DND-41 (cell line): Measurements from ENCODE around the gene RPL36AL.

Source experiments
- EZH2 ChIP-seq: IDR thresholded peaks from 3 replicates; pipeline ENCODE4 v1.6.1; 2012; ENCODE audit warnings: borderline replicate concordance, low read depth, mild to moderate bottlenecking, moderate library complexity, low read length, inconsistent platforms; ENCODE audit not compliant: severe bottlenecking
- TF ChIP-seq, protein P1 (sequence below): IDR thresholded peaks from 2 replicates; pipeline ENCODE4 v1.5.1; 2012; ENCODE audit warnings: borderline replicate concordance, low read length, moderate library complexity, mild to moderate bottlenecking; ENCODE audit not compliant: poor library complexity, severe bottlenecking; ENCODE audit errors: extremely low read depth

DNA sequence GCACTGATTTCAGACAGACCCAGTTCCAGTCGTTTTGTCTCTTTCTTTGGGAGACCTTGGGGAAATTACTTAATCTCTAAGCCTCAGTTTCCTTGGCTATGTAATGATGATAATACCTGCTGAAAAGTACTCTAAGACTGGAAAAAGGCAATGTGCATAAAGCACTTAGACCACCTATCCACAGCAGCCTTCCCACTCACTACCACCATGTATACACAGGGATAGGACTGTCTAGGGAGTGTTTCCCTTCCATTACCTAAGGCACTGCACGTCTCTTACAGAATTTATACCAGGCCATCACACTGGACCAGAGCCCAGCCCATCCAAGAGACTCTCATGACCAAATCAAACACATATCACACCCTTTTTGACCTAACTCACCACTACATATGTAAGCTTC lies 40.6 kb downstream of the RPL36AL start:
- TF ChIP-seq, protein P1, sequence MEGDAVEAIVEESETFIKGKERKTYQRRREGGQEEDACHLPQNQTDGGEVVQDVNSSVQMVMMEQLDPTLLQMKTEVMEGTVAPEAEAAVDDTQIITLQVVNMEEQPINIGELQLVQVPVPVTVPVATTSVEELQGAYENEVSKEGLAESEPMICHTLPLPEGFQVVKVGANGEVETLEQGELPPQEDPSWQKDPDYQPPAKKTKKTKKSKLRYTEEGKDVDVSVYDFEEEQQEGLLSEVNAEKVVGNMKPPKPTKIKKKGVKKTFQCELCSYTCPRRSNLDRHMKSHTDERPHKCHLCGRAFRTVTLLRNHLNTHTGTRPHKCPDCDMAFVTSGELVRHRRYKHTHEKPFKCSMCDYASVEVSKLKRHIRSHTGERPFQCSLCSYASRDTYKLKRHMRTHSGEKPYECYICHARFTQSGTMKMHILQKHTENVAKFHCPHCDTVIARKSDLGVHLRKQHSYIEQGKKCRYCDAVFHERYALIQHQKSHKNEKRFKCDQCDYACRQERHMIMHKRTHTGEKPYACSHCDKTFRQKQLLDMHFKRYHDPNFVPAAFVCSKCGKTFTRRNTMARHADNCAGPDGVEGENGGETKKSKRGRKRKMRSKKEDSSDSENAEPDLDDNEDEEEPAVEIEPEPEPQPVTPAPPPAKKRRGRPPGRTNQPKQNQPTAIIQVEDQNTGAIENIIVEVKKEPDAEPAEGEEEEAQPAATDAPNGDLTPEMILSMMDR: no peak
- TF ChIP-seq EZH2: no peak
